OCI-LY1 (cell line): ENCODE data around the gene IL4R.
A peak's percentile ranks its signal among the peaks of the same experiment; 100 is the strongest.

ENCODE experiments used
- H2AFZ ChIP-seq: fragments of 200-600 bp; sonication (generic), shearing (Covaris generic); 2 replicates; pipeline ENCODE4 v1.6.0; 2014; ENCODE audit warnings: antibody characterized with exemption, mild to moderate bottlenecking, low read length
- H3F3A ChIP-seq: fragments of 200-600 bp; sonication (generic), shearing (Covaris generic); 2 replicates; pipeline ENCODE4 v1.6.0; 2014; ENCODE audit warnings: mild to moderate bottlenecking, antibody characterized with exemption, low read length, moderate library complexity; ENCODE audit not compliant: insufficient read depth
- H3K27ac ChIP-seq: fragments of 200-600 bp; sonication (generic); 2 replicates; pipeline ENCODE4 v1.5.1; 2014; ENCODE audit warnings: low read length, mixed run types, mild to moderate bottlenecking, low read depth; ENCODE audit not compliant: poor library complexity, severe bottlenecking
- H3K27me3 ChIP-seq: fragments of 200-600 bp; sonication (generic); 2 replicates; pipeline ENCODE4 v1.6.0; 2014; ENCODE audit warnings: antibody characterized with exemption, mild to moderate bottlenecking, low read length, moderate library complexity; ENCODE audit not compliant: insufficient read depth
- H3K36me3 ChIP-seq: fragments of 200-600 bp; sonication (generic); 2 replicates; pipeline ENCODE4 v1.6.1; 2014; ENCODE audit warnings: mild to moderate bottlenecking, antibody characterized with exemption, low read length, moderate library complexity, mixed read lengths; ENCODE audit not compliant: insufficient read depth
- H3K4me1 ChIP-seq: fragments of 200-600 bp; sonication (generic); 2 replicates; pipeline ENCODE4 v1.5.1; 2014; ENCODE audit warnings: mild to moderate bottlenecking, low read length, moderate library complexity; ENCODE audit not compliant: insufficient read depth, severe bottlenecking
- H3K4me2 ChIP-seq: fragments of 200-600 bp; sonication (generic), shearing (Covaris generic); 2 replicates; pipeline ENCODE4 v1.6.1; 2014; ENCODE audit warnings: low read length
- H3K4me3 ChIP-seq: fragments of 200-600 bp; sonication (generic); 2 replicates; pipeline ENCODE4 v1.5.1; 2014; ENCODE audit warnings: low read length, low read depth, mild to moderate bottlenecking, mixed read lengths; ENCODE audit not compliant: poor library complexity, severe bottlenecking
- H3K79me2 ChIP-seq: fragments of 200-600 bp; shearing (Covaris generic); 2 replicates; pipeline ENCODE4 v1.6.1; 2016; ENCODE audit warnings: mixed run types, low read length, mixed read lengths; ENCODE audit not compliant: insufficient read depth
- H3K9ac ChIP-seq: fragments of 200-600 bp; sonication (generic), shearing (Covaris generic); 2 replicates; pipeline ENCODE4 v1.6.1; 2014; ENCODE audit warnings: mild to moderate bottlenecking, low read length, mixed read lengths
- H3K9me2 ChIP-seq: fragments of 200-600 bp; sonication (generic), shearing (Covaris generic); 2 replicates; pipeline ENCODE4 v1.6.1; 2014; ENCODE audit warnings: low read depth, mild to moderate bottlenecking, low read length, mixed read lengths
- H3K9me3 ChIP-seq: fragments of 200-600 bp; shearing (Covaris generic); 2 replicates; pipeline ENCODE4 v1.6.1; 2014; ENCODE audit warnings: low read length, mixed read lengths
- H4K20me1 ChIP-seq: fragments of 200-600 bp; sonication (generic), shearing (Covaris generic); 2 replicates; pipeline ENCODE4 v1.6.0; 2016; ENCODE audit warnings: mild to moderate bottlenecking, low read length; ENCODE audit not compliant: insufficient read depth
- CTCF ChIP-seq: fragments of 200-600 bp; sonication (generic), shearing (Covaris generic); IDR thresholded peaks from 2 replicates; pipeline ENCODE4 v1.5.1; 2017; ENCODE audit warnings: mild to moderate bottlenecking, antibody characterized with exemption, low read length, moderate library complexity, mixed read lengths
- EZH2 ChIP-seq: fragments of 200-600 bp; sonication (generic), shearing (Covaris generic); IDR thresholded peaks from 2 replicates; pipeline ENCODE4 v1.8.0; 2017; ENCODE audit warnings: borderline replicate concordance, mixed run types, mild to moderate bottlenecking, antibody characterized with exemption, low read length, moderate library complexity, mixed read lengths

Gene IL4R

DNA sequence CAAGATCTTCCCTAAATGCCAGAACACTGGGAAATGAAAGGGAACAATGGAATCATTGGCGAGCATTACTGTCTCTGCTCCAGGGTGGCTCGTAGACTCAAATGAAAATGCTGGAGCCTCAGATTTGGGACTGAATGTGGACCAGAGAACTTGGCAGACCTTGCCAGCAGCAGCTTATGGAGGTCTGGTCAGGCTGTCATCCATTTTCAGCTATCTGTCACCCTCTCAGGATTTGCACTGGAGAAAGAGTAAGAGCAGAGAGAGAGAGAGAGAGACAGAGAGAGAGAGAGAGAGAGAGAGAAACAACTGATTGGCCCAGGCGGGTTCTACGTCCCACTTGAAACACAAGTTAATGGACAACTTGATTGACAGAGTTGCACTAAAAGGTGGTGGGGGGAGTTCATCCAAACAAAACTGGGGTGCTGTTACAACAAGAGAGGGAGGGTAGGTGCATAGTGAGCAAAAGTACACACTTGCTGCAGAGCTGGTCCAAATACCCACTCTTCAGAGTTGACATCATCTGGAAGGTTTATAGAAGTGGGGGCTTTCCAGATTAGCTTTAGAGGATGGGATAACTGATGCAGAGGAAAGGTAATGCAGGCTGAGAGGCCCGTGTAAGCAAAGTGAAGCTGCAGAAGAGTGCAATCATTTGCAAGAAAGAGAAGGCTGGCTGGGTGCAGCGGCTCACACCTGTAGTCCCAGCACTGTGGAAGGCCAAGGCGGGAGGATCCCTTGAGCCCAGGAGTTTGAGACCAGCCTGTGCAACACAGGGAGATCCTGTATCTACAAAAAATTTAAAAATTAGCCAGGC, 28.7 kb upstream of the IL4R start:
- Histone ChIP-seq H3K9me2 (no peaks in the 10 kb centered on the region), H3K27ac (peak overlapping the region; percentile 3), H3K9me3 (no peaks in the 10 kb centered on the region), H3K4me2 (no peak overlapping the region), H3F3A (no peaks in the 10 kb centered on the region), H3K79me2 (no peaks in the 10 kb centered on the region), H3K27me3 (no peaks in the 10 kb centered on the region), H3K4me1 (peaks cover 18% of the 10 kb centered on the region), H4K20me1 (no peaks in the 10 kb centered on the region), H2AFZ (no peak overlapping the region), H3K9ac (no peak overlapping the region), H3K4me3 (no peak overlapping the region), H3K36me3 (no peaks in the 10 kb centered on the region)
- TF ChIP-seq CTCF (no peak), EZH2 (no peak)

DNA sequence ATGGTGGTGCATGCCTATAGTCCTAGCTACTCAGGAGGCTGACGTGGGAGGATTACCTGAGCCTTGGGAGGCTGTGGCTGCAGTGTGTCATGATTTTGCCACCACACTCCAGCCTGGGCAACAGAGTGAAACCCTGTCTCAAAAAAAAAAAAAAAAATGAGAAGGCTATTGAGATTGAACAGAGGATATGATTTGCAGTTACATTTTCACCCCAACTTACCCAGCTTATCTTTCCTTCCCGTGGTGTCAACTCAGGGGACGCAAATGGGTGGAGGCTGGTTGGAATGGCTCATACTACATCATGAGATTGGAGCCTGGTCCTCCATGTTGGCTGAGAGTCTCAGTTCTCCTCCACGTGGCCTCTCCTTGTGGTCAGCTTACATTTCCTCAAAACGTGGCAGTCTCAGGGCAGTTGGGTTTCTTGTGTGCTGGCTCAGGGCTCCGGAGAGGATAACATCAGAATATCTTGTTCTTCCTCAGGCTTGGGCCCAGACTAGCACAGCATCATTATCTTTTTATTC, 28.0 kb upstream of the IL4R start:
- H3K4me2 ChIP-seq: no peak overlapping the region
- TF ChIP-seq EZH2: no peak
- TF ChIP-seq CTCF: no peak

GRCh38 chr16:27286451-27286850, 27.3 kb upstream of the IL4R start:
- Histone ChIP-seq H3K9me2 (no peaks in the 10 kb centered on the region), H3K9ac (no peak overlapping the region), H3K9me3 (no peaks in the 10 kb centered on the region), H3K4me2 (no peak overlapping the region), H3K27me3 (no peaks in the 10 kb centered on the region), H3K36me3 (no peaks in the 10 kb centered on the region), H3K27ac (peak overlapping the region; percentile 4), H2AFZ (0 out of 2 replicates have a peak overlapping the region, but pooled peaks have one; percentile 56), H3F3A (no peaks in the 10 kb centered on the region), H3K79me2 (no peaks in the 10 kb centered on the region), H3K4me1 (peaks cover 18% of the 10 kb centered on the region), H3K4me3 (no peak overlapping the region), H4K20me1 (no peaks in the 10 kb centered on the region)
- TF ChIP-seq CTCF (no peak), EZH2 (no peak)

More for the DNA sequence above, 28.0 kb upstream of the IL4R start:
- H3F3A ChIP-seq: no peaks in the 10 kb centered on the region
- peak overlapping the region; percentile 4 for H3K27ac ChIP-seq
- no peaks in the 10 kb centered on the region for H3K27me3 ChIP-seq
- H3K79me2 ChIP-seq: no peaks in the 10 kb centered on the region
- H3K4me3 ChIP-seq: no peak overlapping the region
- peaks cover 18% of the 10 kb centered on the region for H3K4me1 ChIP-seq
- H2AFZ ChIP-seq: peak overlapping the region; percentile 56; the same call in 1 of the 2 replicates
- H3K9me3 ChIP-seq: no peaks in the 10 kb centered on the region
- no peak overlapping the region for H3K9ac ChIP-seq
- H3K36me3 ChIP-seq: no peaks in the 10 kb centered on the region
- H4K20me1 ChIP-seq: no peaks in the 10 kb centered on the region
- no peaks in the 10 kb centered on the region for H3K9me2 ChIP-seq
